Measurements from ENCODE around the gene ABHD17C. TPM values are rescaled to one million over a fixed set of nuclear protein-coding genes. Genes with fewer than 3 reads are reported as not detected.
"Not testable (repeated sequence)": the region's sequence is repeated elsewhere in the genome, so short reads cannot be mapped to it uniquely, and the experiment has no call there.

Gene ABHD17C
- total RNA-seq: 3.8 TPM

- intact Hi-C loops (cut with DNase I): no loop called here
- ATAC-seq: peak; percentile 83
- DNase-seq (ENCODE audit: low spot score): peak; percentile 72
Measured at GRCh38 chr15:80695099-80695910, at the start of gene ABHD17C. Gene ABHD17C (plus strand): TSS chr15:80695310. CDS start chr15:80695430, 120 bp downstream.

GRCh38 chr15:80645494-80646065 is 49.5 kb upstream of the ABHD17C start:
- DNase-seq (ENCODE audit: low spot score) (no peak), ATAC-seq (peak; percentile 24)
- intact Hi-C loops (cut with DNase I): no loop called here

- DNase-seq (ENCODE audit: low spot score); ATAC-seq; intact Hi-C loops (cut with DNase I): not testable (repeated sequence)
Measured at GRCh38 chr15:80647424-80647823, 47.7 kb upstream of the ABHD17C start.

- intact Hi-C loops (cut with DNase I): no loop called here
- DNase-seq (ENCODE audit: low spot score) (no peak), ATAC-seq (no peak)
Measured at GRCh38 chr15:80654299-80654698, 40.8 kb upstream of the ABHD17C start.

- DNase-seq (ENCODE audit: low spot score): no peak
- ATAC-seq: no peak
- intact Hi-C loops (cut with DNase I): no loop called here
Measured at GRCh38 chr15:80659375-80659774, 35.7 kb upstream of the ABHD17C start.

GRCh38 chr15:80660119-80660518 is 35.0 kb upstream of the ABHD17C start:
- ATAC-seq: no peak
- intact Hi-C loops (cut with DNase I): no loop called here
- DNase-seq (ENCODE audit: low spot score): no peak

- intact Hi-C loops (cut with DNase I): no loop called here
- no peak for ATAC-seq
- DNase-seq (ENCODE audit: low spot score): no peak
Measured at GRCh38 chr15:80662129-80662528, 33.0 kb upstream of the ABHD17C start.

- ATAC-seq (no peak), DNase-seq (ENCODE audit: low spot score) (no peak)
- intact Hi-C loops (cut with DNase I): no loop called here
Measured at GRCh38 chr15:80662757-80663553, 32.2 kb upstream of the ABHD17C start.

GRCh38 chr15:80665151-80665550 is 30.0 kb upstream of the ABHD17C start:
- intact Hi-C loops (cut with DNase I): no loop called here
- DNase-seq (ENCODE audit: low spot score): no peak
- no peak for ATAC-seq

- DNase-seq (ENCODE audit: low spot score): no peak
- intact Hi-C loops (cut with DNase I): no loop called here
- no peak for ATAC-seq
Measured at GRCh38 chr15:80667936-80668335, 27.2 kb upstream of the ABHD17C start.

- DNase-seq (ENCODE audit: low spot score) (no peak), ATAC-seq (no peak)
- intact Hi-C loops (cut with DNase I): no loop called here
Measured at GRCh38 chr15:80668546-80669236, 26.4 kb upstream of the ABHD17C start.

GRCh38 chr15:80669663-80670273 is 25.3 kb upstream of the ABHD17C start:
- intact Hi-C loops (cut with DNase I): no loop called here
- DNase-seq (ENCODE audit: low spot score) (no peak), ATAC-seq (no peak)

- ATAC-seq (no peak), DNase-seq (ENCODE audit: low spot score) (no peak)
- intact Hi-C loops (cut with DNase I): no loop called here
Measured at GRCh38 chr15:80673561-80674244, 21.4 kb upstream of the ABHD17C start.

GRCh38 chr15:80674245-80674614 is 20.9 kb upstream of the ABHD17C start:
- intact Hi-C loops (cut with DNase I): no loop called here
- ATAC-seq (no peak), DNase-seq (ENCODE audit: low spot score) (no peak)

- no peak for ATAC-seq
- intact Hi-C loops (cut with DNase I): no loop called here
- no peak for DNase-seq (ENCODE audit: low spot score)
Measured at GRCh38 chr15:80677041-80677440, 18.1 kb upstream of the ABHD17C start.

- intact Hi-C loops (cut with DNase I): no loop called here
- ATAC-seq (no peak), DNase-seq (ENCODE audit: low spot score) (no peak)
Measured at GRCh38 chr15:80679167-80679803, 15.8 kb upstream of the ABHD17C start.

- intact Hi-C loops (cut with DNase I): no loop called here
- no peak for DNase-seq (ENCODE audit: low spot score)
- no peak for ATAC-seq
Measured at GRCh38 chr15:80679804-80680175, 15.3 kb upstream of the ABHD17C start.

GRCh38 chr15:80682201-80682600 is 12.9 kb upstream of the ABHD17C start:
- DNase-seq (ENCODE audit: low spot score) (no peak), ATAC-seq (no peak)
- intact Hi-C loops (cut with DNase I): no loop called here
